Endothelial cell of umbilical vein (primary cell): ENCODE measurements around the gene TAF8.

ENCODE experiments used
- CTCF ChIP-seq, 2 donors: IDR thresholded peaks; 1 replicate in 1 of 2; 2 replicates in 1 of 2; pipeline ENCODE4 v1.5.1; 2011; ENCODE audit warnings: low read length in 2 of 2, mild to moderate bottlenecking in 2 of 2, moderate library complexity in 2 of 2, control low read depth in 1 of 2, inconsistent platforms in 1 of 2, low read depth in 1 of 2; ENCODE audit not compliant: insufficient read depth in 1 of 2; ENCODE audit errors: extremely low read depth in 1 of 2
- GATA2 ChIP-seq: IDR thresholded peaks from 2 replicates; pipeline ENCODE4 v1.7.0; 2011; ENCODE audit warnings: low read depth, mild to moderate bottlenecking, moderate library complexity, mixed read lengths, low read length; ENCODE audit not compliant: insufficient read length, insufficient read depth
- POLR2A ChIP-seq: IDR thresholded peaks from 2 replicates; pipeline ENCODE4 v1.6.1; 2012; ENCODE audit warnings: low read depth, mild to moderate bottlenecking, control low read depth, low read length
- POLR2AphosphoS5 ChIP-seq: IDR thresholded peaks from 2 replicates; pipeline ENCODE4 v1.6.1; 2012; ENCODE audit warnings: low read depth, mild to moderate bottlenecking, control low read depth, low read length, moderate library complexity; ENCODE audit not compliant: insufficient read depth

DNA sequence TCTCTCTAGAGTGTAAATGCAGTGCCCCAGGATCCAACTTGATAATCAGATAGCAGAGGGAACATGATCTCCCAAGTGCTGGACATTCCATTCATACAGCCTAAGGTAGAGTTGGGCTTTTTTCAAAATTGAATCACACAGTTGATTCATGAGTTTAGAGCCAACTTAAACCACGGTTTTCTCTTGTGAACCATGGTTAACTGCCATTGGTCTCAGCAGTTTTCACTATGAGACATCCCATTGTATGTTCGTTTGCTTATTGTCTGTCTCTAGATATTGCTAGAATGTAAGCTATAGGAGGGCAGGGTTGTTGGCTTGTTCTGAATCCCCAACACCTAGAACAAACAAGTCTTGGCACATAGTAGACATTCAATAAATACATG lies 37.2 kb upstream of the TAF8 start:
- TF ChIP-seq CTCF (IDR thresholded peaks at IDR 0.05; ENCODE audit: extremely low read depth in 1 of 2, insufficient read depth in 1 of 2, low read depth in 1 of 2, low read length in 2 of 2), result no peak
- TF ChIP-seq POLR2A, result no peak
- no peak for TF ChIP-seq GATA2
- no peak for TF ChIP-seq POLR2AphosphoS5
